Activated CD8-positive, alpha-beta T cell treated with anti-CD3 and anti-CD28 coated beads for 36 hours (primary cell): ENCODE data around the gene TRAK1. TPM values are rescaled to one million over a fixed set of nuclear protein-coding genes. Genes with fewer than 3 reads are reported as not detected.

ENCODE experiments used
- ATAC-seq: fragments of 200-7000 bp; cut with Tn5 transposase; one replicate; pipeline ENCODE4 v1.10.0; 2021; ENCODE audit warnings: mild to moderate bottlenecking, moderate library complexity
- CTCF ChIA-PET: fragments of 350-600 bp; sonication (Branson Sonifier 250); formaldehyde crosslinking; loops from one replicate; lab custom pipeline; 2021; ENCODE audit warnings: antibody characterized with exemption; lab: Charles Lee
- POLR2A ChIA-PET: fragments of 350-600 bp; sonication (Branson Sonifier 250); formaldehyde crosslinking; loops from one replicate; lab custom pipeline; 2021; ENCODE audit warnings: antibody characterized with exemption; lab: Charles Lee
- DNase-seq: peaks from one replicate; pipeline ENCODE4 v3.0.0-alpha.2; 2020
- H3K27ac Mint-ChIP-seq: one replicate; pipeline ENCODE4 v1.8.0; 2021; ENCODE audit warnings: mild to moderate bottlenecking, mixed read lengths
- H3K27me3 Mint-ChIP-seq: one replicate; pipeline ENCODE4 v1.8.0; 2021; ENCODE audit warnings: mixed read lengths
- H3K36me3 Mint-ChIP-seq: one replicate; pipeline ENCODE4 v1.8.0; 2021; ENCODE audit warnings: low read depth, mixed read lengths
- H3K4me1 Mint-ChIP-seq: one replicate; pipeline ENCODE4 v1.8.0; 2021; ENCODE audit warnings: low read depth, mixed read lengths
- H3K4me3 Mint-ChIP-seq: one replicate; pipeline ENCODE4 v1.8.0; 2021; ENCODE audit warnings: mild to moderate bottlenecking, moderate library complexity, mixed read lengths
- H3K9me3 Mint-ChIP-seq: one replicate; pipeline ENCODE4 v1.8.0; 2021; ENCODE audit warnings: mixed read lengths
- intact Hi-C: fragments of 100-400 bp; cut with micrococcal nuclease; formaldehyde crosslinking; loops from one replicate; pipeline ENCODE4 v1.10.0; 2022
- total RNA-seq, 2 experiments: library from RNA; stranded (reverse); gene quantifications; one replicate each; pipeline ENCODE4 v1.2.3, GENCODE V29; 2021
- TF ChIP-seq, protein P1 (sequence below): fragments of 200-600 bp; IDR thresholded peaks from one replicate; pipeline ENCODE4 v1.8.0; 2022; ENCODE audit warnings: antibody characterized with exemption, mild to moderate bottlenecking

The TRAK1 gene
- total RNA-seq, 2 experiments from 2014 or later, result 24.1 to 24.3 TPM

DNA sequence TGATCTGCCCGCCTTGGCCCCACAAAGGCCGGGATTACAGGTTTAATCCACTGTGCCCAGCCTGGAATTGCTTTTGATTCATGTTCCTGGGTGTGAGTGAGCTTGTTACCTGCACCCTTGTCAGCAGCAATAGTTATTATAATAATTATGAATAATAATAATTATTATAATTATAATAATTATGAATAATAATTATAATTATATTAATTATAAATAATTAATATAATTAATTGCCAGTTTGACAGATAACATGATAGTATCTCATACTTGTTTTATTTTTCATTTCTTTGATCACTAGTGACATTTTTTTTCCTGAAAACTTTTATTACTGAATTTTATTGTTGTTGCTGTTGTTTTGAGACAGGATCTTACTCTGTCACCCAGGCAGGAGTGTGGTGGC is 21.1 kb upstream of the TRAK1 start:
- TF ChIP-seq, protein P1, sequence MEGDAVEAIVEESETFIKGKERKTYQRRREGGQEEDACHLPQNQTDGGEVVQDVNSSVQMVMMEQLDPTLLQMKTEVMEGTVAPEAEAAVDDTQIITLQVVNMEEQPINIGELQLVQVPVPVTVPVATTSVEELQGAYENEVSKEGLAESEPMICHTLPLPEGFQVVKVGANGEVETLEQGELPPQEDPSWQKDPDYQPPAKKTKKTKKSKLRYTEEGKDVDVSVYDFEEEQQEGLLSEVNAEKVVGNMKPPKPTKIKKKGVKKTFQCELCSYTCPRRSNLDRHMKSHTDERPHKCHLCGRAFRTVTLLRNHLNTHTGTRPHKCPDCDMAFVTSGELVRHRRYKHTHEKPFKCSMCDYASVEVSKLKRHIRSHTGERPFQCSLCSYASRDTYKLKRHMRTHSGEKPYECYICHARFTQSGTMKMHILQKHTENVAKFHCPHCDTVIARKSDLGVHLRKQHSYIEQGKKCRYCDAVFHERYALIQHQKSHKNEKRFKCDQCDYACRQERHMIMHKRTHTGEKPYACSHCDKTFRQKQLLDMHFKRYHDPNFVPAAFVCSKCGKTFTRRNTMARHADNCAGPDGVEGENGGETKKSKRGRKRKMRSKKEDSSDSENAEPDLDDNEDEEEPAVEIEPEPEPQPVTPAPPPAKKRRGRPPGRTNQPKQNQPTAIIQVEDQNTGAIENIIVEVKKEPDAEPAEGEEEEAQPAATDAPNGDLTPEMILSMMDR, result no peak
- POLR2A ChIA-PET, result interaction anchor here (0.9 kb wide), 1 partner anchor 21 kb away, joined by 3 read pairs; no protein-coding TSS in a partner anchor
- CTCF ChIA-PET, result interaction anchor here (0.9 kb wide), 1 partner anchor 29 kb away, joined by 3 read pairs; no protein-coding TSS in a partner anchor
- Mint-ChIP-seq H3K4me1 (peaks cover 33% of the 10 kb centered on the region), H3K36me3 (no peaks in the 10 kb centered on the region), H3K27me3 (no peaks in the 10 kb centered on the region), H3K4me3 (no peak overlapping the region), H3K27ac (no peak overlapping the region), H3K9me3 (no peaks in the 10 kb centered on the region)
- ATAC-seq (no peak), DNase-seq (no peak)
- intact Hi-C loops, result loop anchor here (10.0 kb wide), 1 partner anchor 335 kb away; no protein-coding TSS in a partner anchor

DNA sequence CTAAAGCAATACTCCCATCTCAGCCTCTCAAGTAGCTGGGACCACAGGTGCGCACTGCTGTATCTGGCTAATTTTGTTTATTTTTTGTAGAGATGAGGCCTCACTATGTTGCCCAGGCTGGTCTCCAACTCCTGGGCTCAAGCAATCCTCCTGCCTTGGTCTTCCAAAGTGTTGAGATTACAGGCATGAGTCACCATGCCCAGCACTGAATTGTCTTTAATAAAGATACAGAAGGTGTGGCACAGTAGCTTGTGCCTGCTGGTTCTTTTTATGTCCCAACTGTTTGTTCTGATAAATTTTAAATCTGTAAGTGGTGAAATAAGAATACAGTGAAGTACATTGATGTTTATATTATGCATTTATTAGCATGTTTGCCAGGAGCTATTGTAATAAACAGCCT is 20.6 kb upstream of the TRAK1 start:
- Mint-ChIP-seq H3K4me3 (no peak overlapping the region), H3K9me3 (no peaks in the 10 kb centered on the region), H3K36me3 (no peaks in the 10 kb centered on the region), H3K27me3 (no peaks in the 10 kb centered on the region), H3K4me1 (peaks cover 33% of the 10 kb centered on the region), H3K27ac (no peak overlapping the region)
- no peak for ATAC-seq
- no peak for DNase-seq
- TF ChIP-seq, protein P1, result no peak
- ChIA-PET POLR2A (interaction anchor here (0.9 kb wide), 1 partner anchor 20 kb away, joined by 3 read pairs; no protein-coding TSS in a partner anchor), CTCF (interaction anchor here (0.7 to 0.9 kb wide), 2 partner anchors 29 to 33 kb away, joined by 3 read pairs; no protein-coding TSS in a partner anchor)
- intact Hi-C loops, result loop anchor here (10.0 kb wide), 1 partner anchor 336 kb away; no protein-coding TSS in a partner anchor

DNA sequence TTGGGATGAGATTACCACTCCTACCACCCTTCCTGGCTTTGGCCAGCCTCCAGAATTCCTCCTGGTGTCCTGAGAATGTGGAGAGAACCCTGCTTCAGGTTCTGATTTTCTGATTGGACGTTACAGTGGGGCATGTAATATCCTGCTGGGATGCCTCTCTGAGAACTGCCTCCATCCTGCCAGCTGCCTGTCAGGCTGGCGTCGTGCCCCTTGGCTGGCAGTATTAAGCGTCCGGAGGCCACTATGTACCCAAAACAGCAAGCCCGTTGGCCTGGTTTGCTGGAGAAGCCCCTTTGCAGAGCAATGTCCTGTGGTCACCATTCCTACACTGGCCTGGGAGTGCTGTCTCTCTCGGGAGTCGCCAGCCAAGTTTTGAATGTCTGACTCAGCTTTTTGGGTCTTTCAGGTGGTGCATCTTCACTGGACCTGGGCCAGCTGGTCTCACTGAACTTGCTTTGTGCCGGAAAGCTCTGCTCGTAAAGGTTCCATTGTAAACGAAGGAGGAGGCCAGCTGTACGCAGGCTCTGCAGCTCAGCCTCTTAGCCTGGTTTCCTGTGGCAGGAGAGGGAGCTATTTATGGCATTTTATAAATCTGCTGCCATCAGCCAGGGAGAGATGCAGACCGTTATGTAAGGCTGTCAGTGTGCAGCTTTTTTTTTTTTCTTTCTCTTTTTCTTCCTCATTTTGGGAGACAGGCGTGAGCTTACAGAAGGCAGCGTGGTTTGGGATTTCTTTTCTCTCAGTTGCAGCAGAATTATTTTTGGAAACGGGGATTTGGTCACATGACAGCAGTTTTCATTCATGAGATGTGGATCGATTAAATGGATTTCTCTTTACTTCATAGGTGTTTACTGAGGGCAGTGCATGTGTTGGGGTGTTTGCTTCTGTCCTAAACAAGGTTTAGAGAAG is 19.0 kb upstream of the TRAK1 start:
- CTCF ChIA-PET, result interaction anchor here (2.6 kb wide), 1 partner anchor 28 kb away, joined by 9 read pairs; no protein-coding TSS in a partner anchor
- H3K27me3 Mint-ChIP-seq, result no peaks in the 10 kb centered on the region
- peaks cover 24% of the 10 kb centered on the region for H3K4me1 Mint-ChIP-seq
- TF ChIP-seq, protein P1, result no peak
- no peak overlapping the region for H3K4me3 Mint-ChIP-seq
- POLR2A ChIA-PET, result no interaction called here
- H3K9me3 Mint-ChIP-seq, result no peaks in the 10 kb centered on the region
- DNase-seq, result no peak
- intact Hi-C loops, result loop anchor here (10.0 kb wide), 1 partner anchor 337 kb away; no protein-coding TSS in a partner anchor
- no peak for ATAC-seq
- no peak overlapping the region for H3K27ac Mint-ChIP-seq
- peaks cover 5% of the 10 kb centered on the region for H3K36me3 Mint-ChIP-seq

DNA sequence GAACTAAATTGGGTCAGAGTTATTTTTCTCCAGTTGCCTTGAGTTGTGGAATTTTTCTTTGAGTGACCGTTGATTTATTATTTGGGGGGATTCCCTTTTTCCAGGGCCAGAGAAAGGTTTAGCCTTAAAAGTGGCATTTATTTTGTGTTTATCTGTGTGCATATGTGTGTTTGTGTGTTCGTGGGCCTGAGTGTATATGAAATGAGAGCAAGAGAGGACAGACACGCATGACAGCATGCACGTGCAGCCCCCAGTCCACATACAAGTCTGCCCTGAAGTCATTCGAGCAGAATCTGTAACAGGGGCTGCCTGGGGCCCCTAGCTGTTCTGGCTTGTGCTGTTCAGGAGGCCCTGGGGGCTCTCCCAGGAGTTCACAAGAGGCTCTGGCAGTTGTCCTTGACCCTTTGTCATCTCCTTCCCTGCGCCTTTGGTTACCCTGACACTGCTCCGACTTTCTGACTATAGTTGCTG is 18.3 kb upstream of the TRAK1 start:
- ATAC-seq (no peak), DNase-seq (no peak)
- H3K27ac Mint-ChIP-seq, result no peak overlapping the region
- H3K27me3 Mint-ChIP-seq, result no peaks in the 10 kb centered on the region
- ChIA-PET CTCF (interaction anchor here (2.6 kb wide), 1 partner anchor 27 kb away, joined by 9 read pairs; no protein-coding TSS in a partner anchor), POLR2A (no interaction called here)
- peaks cover 5% of the 10 kb centered on the region for H3K36me3 Mint-ChIP-seq
- TF ChIP-seq, protein P1, result no peak
- no peaks in the 10 kb centered on the region for H3K9me3 Mint-ChIP-seq
- intact Hi-C loops, result loop anchor here (10.0 kb wide), 1 partner anchor 338 kb away; no protein-coding TSS in a partner anchor
- peaks cover 20% of the 10 kb centered on the region for H3K4me1 Mint-ChIP-seq
- H3K4me3 Mint-ChIP-seq, result no peak overlapping the region
